ENCODE results near the gene ZNF692.
"Not testable (repeated sequence)": the region's sequence is repeated elsewhere in the genome, so short reads cannot be mapped to it uniquely, and the experiment has no call there.

The ZNF692 gene

DNA sequence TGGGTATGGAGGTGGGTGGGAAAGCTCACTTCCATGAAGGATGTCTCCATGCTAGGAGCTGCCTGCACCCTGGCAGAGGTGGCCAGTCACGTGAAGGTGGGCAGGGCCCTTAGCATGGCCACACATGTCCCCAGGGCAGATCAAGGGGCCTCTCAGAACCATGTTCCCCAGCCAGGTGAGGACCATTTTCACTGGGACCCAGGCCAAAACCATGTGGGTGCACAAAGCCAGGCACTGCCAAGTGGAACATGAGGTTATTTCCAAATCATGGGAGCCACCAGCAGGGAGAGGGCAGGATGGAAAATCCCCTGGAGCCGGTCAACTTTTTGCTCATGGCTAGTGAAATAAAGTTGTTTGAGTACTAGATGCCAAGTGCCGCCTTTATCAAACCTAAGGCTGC lies 9.7 kb downstream of the ZNF692 start:
- no peak for DNase-seq (ENCODE audit: low read depth in 2 of 2)

DNA sequence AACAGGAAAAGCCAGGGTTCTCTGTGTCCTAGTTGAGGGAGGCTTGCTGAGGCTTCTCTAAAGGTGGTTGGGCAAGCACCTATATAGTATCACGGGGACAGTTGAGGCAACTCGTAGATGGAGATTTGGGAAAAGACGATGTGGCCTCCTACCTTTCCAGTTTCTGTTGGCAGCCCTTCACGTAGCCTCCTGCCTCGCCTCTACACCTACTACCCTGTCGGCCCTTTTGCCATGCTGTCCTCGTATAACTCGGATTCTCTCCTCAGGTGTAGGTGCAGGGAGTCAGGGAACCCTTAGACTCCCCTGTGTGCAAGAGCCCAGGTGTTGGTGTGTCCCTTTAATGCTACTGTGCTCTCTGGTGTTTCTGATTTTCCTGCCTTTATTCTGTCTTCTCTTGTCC lies 10.3 kb downstream of the ZNF692 start:
- no peak for DNase-seq (ENCODE audit: low read depth in 2 of 2)

DNA sequence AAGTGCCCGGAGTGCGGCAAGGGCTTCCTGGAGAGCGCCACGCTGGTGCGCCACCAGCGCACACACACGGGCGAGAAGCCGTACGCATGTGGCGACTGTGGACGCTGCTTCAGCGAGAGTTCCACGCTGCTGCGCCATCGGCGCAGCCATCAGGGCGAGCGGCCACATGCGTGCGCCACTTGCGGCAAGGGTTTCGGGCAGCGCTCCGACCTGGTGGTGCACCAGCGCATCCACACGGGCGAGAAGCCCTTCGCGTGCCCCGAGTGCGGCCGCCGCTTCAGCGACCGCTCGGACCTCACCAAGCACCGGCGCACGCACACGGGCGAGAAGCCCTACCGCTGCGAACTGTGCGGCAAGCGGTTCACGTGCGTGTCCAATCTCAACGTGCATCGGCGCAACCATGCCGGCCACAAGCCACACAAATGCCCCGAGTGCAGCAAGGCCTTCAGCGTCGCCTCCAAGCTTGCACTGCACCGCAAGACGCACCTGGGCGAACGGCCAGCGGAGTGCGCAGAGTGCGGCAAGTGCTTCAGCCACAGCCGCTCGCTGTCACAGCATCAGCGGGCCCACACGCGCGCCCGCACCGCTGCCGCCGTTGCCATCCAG lies 10.8 kb downstream of the ZNF692 start:
- no peak for DNase-seq (ENCODE audit: low read depth in 2 of 2)

DNA sequence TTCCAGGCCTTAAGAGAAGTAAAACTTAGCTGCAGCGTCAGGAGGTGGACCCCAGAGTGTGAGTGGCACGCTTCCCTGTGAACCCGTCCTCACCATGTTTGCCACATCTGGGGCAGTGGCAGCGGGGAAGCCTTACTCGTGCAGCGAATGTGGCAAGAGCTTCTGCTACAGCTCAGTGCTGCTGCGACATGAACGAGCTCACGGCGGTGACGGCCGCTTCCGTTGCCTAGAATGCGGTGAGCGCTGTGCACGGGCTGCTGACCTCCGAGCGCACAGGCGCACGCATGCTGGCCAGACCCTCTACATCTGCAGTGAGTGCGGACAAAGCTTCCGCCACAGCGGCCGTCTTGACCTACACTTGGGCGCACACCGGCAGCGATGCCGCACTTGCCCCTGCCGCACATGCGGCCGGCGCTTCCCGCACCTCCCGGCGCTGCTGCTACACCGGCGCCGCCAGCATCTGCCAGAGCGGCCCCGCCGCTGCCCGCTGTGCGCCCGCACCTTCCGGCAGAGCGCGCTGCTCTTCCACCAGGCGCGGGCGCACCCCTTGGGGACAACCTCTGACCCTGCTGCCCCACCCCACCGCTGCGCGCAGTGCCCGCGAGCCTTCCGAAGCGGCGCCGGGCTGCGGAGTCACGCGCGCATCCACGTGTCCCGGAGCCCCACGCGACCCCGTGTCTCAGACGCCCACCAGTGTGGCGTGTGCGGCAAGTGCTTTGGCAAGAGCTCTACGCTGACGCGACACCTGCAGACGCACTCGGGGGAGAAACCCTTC lies 11.5 kb downstream of the ZNF692 start:
- no peak for DNase-seq (ENCODE audit: low read depth in 2 of 2)

DNA sequence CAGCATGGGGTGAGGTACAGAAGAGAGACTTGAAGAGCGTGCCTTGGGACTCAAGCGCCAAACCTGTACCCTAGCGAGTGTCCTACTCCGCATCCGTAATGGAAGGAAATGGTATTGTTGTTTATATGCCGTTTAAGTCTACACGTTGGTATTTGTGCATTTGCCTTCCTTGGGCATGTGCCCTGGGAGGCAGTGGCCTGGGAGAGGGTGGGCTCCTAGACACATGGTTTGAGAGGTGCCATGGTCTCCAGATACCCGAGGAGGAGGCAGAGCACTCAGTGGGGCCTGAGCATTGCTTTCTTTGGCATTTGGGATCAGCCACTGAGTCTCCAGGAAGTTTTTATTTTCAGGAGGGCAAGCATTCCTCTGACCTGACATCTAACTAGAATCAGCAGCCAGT lies 14.4 kb downstream of the ZNF692 start:
- no peak for DNase-seq (ENCODE audit: low read depth in 2 of 2)

DNA sequence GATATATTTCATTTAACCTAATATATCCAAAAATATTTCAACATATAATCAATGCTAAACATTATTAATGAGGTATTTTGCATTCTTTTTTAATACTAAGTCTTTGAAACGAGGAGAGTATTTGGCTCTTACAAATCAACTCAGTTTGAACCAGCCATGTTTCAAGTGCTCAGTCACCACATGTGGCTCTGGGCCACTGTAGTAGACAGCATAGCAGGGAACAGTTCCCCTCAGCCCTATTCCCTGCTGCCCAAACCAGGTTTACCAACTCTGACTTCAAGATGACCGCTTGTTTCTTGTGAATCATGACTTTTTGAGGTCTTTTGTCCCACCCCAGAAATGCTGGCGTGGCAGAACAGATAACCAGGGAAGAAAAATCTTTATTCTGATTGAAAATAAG lies 15.2 kb downstream of the ZNF692 start:
- DNase-seq (ENCODE audit: low read depth in 2 of 2): no peak

DNA sequence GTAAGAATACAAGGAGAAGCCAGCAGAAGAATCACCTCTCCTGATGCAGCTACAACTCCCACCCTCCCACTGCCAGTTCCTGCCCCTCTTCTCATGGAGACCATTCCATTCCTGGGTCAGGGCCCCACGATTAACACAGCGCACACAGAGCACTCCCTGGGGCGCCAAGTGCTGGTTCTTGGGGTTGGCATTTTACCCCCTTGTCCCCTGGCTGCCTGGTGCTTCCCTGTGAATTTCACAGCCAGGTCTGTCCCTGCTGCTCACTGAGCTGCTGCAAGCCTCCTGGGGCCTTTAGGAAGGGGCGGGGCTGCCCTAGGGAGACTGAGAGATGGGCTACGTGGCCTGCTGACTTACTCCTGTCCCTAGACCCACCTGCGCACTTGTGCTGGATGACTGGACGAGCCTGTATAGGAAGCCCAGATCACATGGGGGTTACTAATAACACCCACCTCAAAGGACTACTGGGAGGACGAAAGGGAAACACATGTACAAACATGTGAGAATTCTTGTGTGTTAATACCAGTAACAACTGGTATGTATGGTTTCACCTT lies 16.0 kb downstream of the ZNF692 start:
- no peak for DNase-seq (ENCODE audit: low read depth in 2 of 2)

DNA sequence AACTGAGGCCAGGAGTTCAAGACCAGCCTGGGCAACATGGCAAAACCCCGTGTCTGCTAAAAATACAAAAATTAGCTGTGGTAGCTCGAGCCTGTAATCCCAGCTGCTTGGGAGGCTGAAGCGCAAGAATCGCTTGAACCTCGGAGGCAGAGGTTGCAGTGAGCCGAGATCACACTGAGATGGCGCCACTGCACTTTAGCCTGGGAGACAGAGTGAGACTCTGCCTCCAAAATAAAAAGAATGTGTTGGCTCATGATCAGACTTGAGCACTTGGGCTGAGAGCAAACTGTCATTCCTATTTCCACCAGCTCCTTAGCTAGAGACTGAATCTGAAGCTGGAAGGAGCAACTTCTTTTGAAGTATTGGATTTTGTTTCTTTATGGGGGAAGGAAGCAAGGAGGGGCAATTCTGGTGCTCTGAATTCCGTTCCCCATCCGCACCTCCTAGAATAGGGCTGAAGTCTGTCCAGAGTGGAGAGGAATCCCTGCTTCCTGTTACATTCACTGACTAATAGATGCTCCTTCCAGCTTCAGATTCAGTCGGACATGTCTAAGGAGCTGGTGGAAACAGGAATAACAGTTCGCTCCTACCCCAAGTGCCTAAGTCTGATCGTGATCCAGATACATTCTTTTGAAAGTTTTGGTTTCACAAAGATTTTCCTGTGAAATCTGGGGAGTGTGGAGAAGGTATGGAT lies 17.0 kb downstream of the ZNF692 start:
- no peak for DNase-seq (ENCODE audit: low read depth in 2 of 2)

DNA sequence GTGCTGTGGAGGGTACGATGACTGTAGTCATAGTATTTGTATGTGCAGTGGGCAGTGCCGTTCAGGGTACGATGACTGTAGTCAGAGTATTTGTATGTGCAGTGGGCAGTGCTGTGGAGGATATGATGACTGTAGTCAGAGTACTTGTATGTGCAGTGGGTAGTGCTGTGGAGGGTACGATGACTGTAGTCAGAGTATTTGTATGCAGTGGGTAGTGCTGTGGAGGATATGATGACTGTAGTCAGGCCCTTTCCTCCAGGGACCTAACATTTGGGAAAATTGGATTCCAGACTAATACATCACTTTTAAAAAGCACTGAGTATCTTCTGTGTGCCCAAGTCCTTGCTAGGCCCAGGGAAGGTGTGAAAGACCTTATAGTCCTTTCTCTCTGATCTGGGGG lies 17.9 kb downstream of the ZNF692 start:
- no peak for DNase-seq (ENCODE audit: low read depth in 2 of 2)

DNA sequence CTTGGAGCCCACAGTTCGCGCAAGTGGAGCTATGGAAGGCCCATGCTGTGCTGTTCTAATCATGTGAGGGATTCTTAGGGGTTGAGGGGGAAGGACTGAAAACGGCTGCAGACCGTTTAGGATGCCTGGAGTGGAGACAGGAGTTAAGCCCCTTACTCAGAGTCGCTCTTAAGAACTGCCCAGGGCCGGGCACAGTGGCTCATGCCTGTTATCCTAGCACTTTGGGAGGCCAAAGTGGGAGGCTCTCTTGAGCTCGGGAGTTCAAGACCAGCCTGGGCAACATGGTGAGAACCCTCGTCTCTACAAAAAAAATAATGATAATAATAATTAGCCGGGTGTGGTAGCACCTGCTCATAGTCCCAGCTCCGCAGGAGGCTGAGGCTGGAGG lies 19.7 kb downstream of the ZNF692 start:
- DNase-seq (ENCODE audit: low read depth in 2 of 2): no peak

DNA sequence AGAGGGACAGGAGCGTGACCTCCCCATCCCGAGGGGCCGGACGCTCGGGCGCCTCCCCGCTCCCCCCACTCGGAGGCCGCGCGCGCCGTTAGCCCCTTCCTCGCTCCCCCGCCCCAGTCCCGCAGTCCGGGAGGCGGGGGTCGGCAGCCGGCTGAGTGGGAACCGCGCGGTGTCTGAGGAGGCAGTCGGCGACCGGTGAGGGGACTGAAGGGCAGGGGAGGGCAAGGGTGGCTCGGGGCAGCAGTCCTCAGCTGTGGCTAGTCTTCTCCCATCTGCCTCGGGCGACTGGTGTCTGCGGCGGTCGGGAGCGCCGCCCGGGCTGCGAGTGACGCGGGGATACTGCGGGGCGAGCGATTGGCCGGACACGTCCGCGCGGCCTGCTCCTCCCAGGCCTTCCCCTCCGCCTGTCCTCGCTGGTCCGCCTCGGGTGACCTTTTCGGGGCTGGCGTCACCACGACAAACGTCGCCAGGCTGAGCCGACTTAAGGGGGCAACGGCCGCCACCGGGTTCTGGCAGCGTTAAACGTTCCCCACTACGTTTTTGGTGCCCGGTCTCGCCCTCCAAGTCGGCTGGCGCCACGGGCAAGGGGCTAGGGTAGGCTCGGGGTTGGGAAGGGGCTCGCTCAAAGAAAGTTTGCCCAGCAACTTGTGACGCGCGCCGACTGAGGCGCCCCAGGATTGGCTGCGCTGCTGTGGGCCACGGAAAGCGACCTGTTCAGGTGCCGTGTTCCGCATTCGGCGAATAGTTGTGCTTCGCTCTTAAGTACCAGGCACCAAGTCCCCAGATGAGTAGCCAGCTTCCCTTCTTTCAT lies 20.3 kb downstream of the ZNF692 start:
- peak; percentile 73 to 75 for DNase-seq (ENCODE audit: low read depth in 2 of 2)

DNA sequence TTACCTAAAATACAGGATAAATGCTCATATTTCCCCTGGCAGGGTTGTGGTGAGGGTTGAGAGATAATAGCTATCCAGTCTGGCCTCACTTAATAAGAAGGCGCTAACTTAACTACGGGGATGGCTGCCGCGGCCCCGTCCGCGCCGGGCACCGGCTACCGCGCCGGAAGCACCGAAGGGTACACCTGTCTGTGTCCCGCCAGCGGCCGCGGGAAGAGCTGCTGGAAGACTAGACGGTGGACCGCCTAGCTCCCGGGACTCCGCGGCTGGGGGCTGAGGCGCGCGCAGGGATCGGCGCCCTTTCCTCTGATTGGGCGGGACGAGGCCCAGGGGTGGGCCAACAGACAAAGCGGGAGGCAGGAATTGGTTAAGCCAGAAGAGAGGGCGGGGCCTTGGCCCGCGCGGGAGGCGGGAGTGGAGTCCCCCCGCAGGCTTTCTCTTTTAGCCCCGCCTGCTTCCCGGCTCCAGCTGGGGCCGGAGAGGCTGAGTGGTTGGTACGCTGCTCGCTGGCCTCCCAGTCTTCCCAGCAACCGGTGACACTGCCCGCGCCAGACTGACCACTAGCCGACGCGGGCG lies 21.0 kb downstream of the ZNF692 start, which contains the start of gene ZNF672:
Gene ZNF672, plus strand, starts transcription at position 444 of the 576 bp plus-strand sequence. CDS start 9,051 bp downstream, outside the sequence.
- DNase-seq (ENCODE audit: low read depth in 2 of 2): peak; percentile 89 to 90

DNA sequence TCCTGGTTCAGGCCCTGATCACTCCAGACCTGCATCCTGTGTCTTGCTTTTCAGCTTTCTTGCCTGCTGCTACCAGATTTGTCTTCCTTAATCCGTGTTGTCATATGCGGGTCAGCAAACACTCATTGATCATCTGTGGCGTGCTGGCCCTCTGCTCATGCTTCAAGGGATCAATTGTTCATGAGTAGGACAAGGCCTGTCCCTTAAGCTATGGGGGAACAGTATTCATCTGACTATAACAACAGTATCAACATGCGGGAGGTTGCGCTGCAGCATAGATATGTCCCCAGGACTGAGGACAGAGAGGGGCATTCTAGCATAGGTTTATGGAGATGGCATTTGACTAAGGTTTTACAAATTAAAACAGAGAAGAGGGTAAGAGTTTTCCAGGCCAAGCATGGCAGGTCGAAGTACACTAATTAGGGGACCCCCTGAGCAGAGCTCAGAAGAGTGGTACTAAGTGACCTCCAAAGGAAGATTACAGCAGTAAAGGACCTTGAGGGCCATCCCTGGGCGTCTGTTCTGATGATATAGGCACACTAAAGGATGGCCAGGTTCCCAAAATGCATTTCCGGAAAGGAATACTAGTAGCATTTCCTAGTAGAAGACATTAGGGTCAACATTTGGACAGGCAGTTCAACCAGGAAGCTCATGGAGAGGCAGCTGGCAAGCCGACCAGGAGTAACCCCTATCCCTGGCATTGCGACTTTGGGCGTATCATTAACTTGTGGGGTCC lies 21.7 kb downstream of the ZNF692 start:
- DNase-seq (ENCODE audit: low read depth in 2 of 2): no peak

DNA sequence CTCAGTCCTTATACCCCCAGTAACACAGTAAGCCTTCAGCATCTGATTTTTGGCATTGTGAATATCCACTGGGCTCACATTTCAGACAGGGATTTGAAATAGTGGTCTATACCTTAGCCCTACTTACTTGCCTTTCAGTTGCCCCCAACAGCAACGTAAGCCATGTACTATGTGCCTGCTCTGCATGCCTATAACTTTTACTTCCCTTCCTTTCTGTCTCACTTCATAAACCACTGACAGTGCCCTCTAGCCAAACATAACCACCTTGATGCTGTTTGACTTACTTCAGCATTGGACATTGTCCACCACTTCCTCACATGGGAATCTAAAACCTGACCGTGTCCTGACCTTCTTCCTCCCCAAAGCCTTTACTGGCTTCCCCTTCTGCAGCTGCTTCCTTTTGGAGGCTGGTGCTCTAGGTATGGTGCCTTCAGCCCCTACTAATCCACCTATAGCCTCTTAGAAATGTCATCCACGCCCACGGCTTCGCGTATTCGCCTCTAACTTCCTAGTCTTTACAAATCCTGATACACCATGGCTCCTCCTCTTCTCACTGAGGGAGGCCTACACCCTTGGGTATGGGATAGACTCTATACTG lies 24.4 kb downstream of the ZNF692 start:
- no peak for DNase-seq (ENCODE audit: low read depth in 2 of 2)

DNA sequence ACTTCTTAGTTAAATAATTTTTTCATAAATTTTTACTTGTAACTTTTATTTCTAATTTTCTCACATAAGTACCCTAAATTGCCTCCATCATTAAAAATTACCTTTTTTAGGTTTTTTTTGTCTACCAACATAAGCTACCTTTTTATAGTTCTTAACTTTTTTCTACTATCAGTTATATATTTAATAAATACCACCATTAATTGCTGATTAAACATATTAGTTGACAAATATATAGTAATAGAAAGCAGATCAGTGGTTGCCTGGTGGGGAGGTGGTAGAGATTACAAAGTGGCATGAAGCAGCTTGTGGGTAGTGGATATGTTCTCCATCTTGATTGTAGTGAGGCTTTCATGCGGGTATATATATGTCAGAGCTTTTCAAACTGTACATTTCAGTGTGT lies 27.0 kb downstream of the ZNF692 start:
- no peak for DNase-seq (ENCODE audit: low read depth in 2 of 2)

DNA sequence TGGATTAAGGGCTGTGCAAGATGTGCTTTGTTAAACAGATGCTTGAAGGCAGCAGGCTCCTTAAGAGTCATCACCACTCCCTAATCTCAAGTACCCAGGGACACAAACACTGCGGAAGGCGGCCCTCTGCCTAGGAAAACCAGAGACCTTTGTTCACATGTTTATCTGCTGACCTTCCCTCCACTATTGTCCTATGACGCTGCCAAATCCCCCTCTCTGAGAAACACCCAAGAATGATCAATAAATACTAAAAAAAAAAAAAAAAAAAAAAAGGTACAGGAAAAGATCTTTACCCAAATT lies 28.2 kb downstream of the ZNF692 start:
- not testable (repeated sequence) for DNase-seq (ENCODE audit: low read depth in 2 of 2)

DNA sequence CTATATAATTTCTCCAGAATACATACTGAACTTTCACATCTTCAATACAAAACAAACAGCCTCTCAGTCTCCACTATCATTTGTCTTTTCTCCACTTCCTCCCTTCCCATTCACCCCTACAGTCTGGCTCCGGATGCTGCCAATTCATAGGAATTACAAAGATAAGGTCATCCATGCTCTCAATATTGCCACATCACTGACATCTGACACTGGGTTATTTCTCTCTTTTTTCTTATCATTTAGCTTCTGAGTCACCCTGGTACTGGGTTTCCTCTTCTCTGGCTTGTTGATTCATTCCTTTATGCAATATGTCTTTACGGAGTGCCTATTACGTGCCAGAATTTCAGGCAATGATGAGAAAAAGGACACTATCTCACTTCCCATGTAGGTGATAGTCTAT lies 30.0 kb downstream of the ZNF692 start:
- no peak for DNase-seq (ENCODE audit: low read depth in 2 of 2)

DNA sequence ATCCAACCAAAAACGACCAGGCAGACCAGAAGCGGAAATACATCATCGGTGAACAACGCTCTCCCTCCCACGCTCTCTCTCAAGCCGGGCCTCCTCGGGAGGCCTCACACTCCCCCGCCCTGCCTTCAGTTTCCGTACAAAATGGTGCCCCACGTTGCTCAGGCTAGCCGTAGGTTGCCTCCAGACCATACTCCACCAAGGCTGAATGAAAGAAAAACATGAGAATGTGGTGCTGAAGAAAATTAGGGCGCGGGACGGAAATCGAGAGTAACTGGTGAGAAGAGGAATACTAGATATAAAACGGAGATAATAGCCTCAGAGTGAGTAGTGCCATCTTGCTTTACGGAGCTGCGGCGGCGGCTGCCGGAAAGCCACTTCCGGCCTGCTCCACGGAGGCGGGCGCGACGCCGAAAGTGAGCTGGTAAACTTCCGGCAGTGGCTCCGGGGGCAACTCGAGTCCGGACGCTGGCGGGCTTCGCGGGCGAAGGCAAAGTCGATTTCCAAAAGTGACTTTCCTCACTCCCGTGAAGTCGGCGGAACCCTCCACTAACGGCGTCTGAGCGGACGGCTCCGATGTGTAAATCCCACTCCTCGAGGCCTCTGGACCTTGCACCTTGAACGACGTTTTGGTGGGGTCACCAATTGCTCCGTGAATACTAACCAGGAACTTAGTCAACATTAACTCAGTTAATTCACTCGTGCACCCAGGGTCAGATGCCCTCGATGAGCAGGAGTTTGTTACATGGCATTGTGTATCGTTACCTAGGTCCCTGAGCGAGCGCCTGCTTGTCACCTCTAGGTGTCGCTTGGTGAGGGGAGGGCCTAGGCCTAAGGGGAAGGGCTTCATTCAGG lies 32.8 kb downstream of the ZNF692 start, which contains the start of gene SH3BP5L:
Gene SH3BP5L, minus strand, starts transcription at position 7 of the 852 bp plus-strand sequence. CDS start 980 bp downstream, outside the sequence.
- peak; percentile 78 to 87 for DNase-seq (ENCODE audit: low read depth in 2 of 2)

DNA sequence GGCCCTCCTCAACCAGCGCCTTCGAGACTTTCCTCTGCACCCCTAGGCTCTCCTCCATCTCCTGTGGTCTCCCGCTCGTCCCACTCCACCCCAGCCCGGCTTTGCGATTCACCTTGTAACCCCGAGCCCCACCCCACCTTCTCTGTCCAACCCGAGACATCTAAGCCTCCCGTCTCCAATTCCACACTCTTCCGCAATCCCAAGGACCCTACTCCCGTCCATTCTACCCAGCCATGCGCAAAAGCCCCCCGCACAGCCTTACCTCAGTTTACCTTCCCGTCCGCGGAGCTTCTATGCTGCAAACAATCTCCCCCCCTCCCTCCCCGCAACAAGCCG lies 33.3 kb downstream of the ZNF692 start:
- no peak for DNase-seq (ENCODE audit: low read depth in 2 of 2)

DNA sequence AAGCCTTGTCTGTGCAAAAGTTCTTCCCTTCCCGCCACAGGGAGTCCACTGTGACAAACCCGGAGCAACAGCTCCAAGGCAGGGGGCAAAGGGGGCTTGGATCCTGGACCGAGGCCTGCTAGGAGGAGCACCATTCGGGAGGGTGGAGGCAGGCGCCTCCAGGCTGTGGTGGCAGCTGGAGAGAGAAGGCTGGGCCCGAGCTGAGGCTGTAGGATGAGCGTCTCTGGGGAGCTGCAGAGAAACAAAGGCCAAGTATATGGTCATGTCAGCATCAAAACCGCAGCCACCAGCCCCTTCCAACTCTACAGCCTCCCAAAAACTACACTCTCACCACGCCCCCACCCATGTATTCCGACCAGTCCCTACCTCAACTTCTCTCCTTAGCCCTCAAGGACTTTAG lies 33.7 kb downstream of the ZNF692 start:
- DNase-seq (ENCODE audit: low read depth in 2 of 2): no peak

Measured in activated CD8-positive, alpha-beta memory T cell treated with anti-CD3 and anti-CD28 coated beads for 4 hours (primary cell).